HG02678 (cell line): ENCODE data around the gene PRCD.

Experiments used
- ATAC-seq: cut with Tn5 transposase; IDR thresholded peaks from one replicate; pipeline ENCODE4 v1.9.1; 2021; ENCODE audit warnings: mild to moderate bottlenecking, moderate library complexity; ENCODE audit not compliant: unreplicated experiment

Gene PRCD

DNA sequence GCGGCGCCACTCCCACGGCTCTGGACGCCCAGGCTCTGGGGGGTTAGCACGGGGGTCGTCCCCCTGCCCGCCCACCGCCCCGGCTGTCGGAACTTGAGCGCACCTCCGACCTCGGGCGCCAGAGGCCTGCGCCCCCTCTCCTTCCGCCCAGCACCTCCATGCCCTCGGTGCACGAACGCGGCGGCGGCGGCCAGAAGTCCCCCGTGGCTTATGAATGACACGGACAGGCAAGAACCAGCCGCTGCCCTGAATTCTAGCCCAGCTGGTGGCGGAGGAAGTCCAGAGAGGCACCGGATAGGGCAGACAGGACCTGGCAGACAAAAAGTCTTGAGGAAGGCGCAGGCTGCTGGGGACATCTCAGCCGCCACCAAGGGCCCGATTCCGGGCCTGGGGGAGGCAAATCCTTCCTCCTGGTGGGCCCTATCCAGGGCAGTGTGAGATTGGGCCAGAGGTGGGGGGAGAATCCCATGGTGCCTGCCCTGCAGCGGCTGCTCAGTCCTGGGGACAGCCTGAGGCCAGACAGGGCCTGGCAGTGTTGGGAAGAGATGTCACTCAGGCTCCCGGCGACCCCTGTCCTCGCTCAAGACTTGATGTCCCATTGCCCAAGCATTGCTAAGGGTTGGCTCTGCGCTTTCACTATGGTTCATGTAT is 1.4 kb upstream of the PRCD start:
- no peak for ATAC-seq

DNA sequence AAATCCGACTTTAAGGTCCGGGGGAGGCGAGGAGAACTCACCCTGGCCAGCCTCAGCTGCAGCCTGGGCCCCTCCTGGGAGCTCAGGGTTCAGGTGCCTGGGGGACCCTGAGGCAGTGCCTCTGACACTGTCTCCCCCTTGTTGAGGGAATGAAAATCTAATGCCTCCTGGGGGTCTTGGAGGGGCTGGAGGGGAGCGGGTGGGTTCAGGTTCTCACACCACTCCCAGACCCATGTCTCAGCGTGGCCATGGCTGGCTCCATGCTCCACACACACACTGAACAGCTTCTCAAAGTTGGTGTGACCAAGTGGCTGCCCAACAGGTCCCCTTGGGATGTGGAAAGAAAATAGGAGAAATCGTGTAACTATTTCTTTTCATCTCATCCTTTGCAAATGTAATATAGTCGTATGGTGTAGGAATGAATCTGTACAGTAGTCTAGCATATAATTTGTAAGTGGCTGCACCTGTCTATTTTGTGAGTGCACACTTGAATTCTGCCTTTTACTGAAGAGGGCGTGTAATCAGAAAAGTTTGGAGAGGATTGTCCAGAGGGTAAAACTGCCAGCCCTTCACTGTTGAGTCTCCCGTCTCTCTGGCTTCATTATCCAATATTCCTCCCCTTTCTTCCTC is 788 bp upstream of the PRCD start:
- ATAC-seq: no peak

DNA sequence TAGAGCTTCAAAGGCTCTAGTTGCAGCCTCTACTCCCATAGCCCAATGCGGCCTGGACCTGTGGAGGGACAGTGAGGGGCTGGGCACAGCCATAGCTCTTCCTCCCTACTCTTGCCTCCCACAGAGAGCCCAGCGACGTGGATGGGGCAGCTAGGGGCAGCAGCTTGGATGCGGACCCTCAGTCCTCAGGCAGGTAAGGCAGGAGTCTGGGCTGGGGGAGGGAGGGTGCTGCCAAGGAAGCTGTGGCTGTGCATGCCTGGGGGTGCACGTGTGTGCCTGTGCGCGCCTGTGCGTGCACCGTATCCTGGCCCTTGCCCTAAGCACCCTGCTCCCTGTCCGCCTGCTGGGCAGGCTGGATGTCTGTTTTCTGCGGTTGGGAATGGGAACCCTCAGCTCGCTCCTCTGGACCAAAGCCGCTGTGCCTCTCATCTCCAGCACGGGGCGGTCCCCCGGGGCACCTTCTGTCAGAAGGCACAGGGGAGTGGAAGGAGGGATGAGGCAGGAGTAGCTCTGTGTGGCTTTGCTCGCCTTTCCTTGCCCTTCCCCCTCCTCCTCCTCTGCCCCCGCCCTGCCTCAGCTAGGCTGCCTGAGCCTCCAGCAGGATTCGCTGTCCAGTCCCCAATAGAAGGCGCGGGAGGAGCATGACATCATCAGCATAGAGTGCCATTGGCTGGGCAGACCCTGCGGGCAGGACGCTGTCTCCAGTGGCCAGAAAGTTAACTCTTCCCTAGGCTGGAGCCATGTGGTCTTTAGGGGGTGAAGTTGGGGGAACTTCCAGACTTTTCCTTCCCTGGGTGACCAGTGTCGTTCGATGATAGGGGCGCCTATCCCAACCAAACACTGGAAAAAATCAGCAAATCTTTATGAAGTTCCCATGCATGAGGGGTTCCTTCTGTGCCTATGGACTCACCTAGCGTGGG is 797 bp downstream of the PRCD start:
- no peak for ATAC-seq

DNA sequence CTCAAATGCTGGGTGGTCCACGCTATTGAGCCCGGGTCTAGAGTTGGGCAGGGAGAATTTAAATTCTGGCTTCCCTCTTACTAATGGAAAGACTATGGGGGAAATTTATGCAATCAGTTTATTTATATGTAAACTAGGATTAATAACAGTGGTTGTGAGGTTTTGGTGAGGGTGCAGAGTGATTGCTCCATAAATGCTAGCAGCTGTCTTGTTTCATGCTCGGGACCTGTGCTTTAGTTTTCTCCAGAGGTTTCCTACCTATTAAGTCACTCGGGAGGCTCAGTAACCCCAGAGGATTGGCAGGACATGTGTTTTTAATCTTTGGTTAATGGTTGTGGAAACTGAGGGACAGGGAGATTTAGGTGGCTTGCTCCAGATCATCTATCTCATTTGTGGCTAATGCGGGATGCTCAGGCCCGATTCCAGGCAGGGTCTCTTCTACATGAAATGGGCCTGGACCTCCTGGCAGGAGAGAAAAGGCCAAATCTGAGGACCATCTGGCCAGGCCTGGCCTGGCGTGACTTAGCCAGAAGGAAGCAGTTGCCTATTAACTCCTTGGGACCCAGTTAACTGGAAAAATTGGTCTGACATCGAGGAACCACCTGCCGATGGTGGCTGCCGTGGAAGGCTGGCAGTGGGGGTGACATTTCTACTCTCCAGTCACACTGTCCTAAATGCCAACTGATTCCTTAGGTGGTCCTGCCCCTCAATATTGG is 2.1 kb downstream of the PRCD start:
- no peak for ATAC-seq

DNA sequence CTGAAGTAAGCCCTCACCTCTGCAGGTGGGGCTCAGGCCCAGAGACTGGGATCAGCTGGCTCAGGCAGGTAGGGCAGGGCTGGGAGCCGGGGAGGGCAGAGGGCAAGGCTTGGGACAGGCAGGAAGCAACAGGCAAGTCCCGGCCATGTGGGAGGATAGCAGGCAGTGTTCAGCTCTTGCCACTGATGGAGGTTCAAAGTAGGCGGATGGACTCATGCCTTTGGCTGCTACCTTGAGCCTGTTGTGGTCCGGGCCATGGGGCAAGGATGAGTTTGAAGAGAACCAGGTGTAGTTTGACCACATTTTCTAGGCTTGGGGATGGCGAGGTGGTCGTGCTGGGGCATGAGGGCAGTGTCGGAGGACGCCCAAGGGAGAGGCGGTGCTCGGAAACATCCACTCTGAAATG is 2.7 kb downstream of the PRCD start:
- no peak for ATAC-seq

DNA sequence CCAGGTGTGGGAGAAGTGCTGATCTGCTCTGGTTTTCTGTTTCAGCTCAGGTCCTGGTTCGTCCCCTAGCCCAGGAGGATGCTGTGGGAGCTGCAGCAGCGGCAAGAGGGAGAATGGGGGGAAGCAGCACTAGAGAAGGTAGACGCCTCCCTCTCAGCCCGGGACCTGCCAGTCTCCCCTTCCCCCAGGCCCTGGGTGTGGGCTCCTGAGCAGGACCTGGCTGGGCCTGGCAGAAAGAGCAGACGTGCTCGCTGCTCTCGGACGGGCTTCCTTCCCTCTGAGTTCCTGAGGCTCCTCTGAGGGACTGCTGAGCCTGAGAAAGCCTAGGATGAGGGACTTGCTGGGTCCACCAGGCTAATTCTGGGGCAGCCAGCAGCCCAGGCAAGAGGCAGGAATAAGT is 3.1 kb downstream of the PRCD start:
- no peak for ATAC-seq

DNA sequence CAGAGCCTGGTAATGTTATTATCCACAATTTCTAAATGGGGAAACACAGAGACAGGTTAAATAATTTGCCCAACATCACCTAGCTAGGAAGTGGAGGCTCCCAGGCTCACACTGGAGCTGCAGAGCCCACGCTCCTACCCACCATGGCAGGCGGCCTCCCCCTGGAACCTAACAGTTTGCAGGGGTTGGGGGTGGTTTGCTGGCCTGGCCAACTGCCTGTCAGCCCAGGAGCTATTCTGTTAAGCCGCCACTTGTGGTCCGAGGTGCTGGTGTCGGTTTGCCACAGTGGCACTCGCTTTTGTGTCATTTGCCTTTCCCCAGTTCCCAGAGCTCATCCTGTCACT is 3.6 kb downstream of the PRCD start:
- ATAC-seq: no peak

DNA sequence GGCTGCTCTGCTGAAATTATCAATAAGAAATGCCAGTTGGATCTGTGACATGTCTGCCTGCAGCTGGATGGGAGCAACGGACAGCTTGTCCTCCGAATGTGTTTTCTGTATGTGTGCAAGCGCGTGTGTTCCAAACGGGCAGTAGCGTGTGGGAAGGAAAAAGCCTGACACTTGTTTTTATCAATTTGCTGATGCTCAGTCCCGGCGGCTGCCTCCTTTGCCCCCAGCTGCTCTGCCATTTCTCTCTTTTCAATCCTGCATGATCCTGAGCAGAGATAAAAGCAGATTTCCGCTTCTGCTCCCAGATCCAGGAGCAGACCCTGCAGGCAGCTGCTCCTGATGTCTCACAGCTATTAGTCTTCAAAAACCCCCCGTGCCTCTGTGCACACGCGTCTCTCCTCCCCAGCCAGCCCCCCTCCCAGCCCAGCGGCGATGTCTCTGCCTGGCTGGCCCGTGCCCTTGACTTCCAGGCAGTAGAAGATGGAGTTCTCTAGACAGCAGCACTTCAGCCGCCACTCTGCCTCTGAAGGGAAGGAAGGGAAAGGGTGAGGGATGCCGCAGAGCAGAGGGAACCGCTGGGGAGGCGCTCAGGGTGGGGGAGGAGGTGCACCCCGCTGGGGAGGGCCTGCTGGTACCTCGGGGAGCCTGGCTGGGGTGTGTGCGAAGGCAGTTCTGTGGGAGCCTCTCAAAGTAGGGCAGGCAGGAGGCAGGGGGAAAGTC is 4.1 kb downstream of the PRCD start:
- no peak for ATAC-seq

DNA sequence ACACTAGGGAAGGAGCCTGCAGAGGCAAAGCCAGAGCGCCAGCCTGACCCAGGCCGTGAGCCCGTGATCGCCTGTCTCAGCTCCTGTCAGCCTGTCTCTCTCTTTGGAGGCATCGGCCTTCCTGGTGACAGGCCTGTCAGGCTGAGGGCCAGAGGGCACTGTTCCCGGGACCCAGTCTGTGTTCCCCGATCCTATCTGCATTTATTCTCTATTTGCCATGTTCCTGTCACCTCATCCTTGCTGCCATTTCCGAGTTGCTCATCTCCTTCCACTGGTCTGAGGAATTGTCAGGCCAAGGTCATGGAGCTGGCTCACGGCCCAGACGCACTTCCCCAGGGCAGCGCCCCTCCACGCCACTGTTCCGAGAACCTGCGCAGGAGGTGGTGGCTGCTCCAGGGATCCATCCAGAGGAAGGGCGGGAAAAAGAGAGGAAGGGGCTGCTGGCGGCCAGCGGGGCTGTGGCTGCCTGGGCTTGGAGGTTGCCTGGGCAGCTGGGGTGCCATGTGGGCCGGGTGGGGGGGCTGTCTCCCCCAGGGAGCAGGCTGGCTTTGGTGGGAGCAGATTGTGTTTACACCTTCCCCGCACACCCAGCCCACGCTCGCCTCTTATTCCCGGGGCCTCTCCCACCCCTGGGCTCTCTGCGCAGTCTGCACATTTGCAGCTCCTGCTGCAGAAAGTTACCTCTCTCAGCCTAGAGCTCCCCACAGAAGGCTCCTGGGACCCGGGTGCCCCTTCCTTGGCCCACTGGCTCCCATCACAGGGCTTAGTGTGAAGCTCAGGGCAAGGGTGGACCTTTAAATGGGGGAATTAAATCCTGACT is 4.9 kb downstream of the PRCD start:
- ATAC-seq: no peak

DNA sequence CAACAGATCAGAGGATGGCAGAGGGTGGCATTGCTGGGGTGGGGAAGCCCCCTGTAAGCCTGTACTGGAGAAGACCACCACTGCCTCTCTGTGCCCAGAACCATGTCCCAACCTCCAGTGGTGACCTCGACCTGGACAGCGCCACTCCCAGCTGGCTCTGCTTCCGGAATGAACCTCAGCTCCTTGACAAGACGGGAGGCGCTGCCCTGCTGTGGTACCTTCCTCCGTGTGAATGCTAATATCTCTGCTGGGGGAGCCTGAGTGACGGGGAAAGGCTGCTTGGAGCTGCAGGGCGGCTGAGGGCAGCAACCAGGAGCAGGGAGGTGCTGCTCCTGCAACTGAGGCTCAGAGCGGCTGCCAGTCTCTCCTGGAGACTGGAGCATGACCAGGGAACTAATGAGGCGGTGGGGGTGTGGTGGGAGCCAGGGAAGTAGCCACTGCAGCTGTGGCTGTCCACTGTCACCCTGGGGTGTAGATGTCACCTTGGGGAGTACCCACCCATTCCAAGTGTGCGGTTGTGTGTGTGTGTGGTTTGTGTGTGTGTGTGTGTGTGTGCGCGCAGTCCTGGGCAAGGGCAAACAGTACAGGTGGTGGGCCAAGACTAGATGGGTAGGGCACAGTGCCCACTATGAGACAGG is 6.2 kb downstream of the PRCD start:
- ATAC-seq: no peak

DNA sequence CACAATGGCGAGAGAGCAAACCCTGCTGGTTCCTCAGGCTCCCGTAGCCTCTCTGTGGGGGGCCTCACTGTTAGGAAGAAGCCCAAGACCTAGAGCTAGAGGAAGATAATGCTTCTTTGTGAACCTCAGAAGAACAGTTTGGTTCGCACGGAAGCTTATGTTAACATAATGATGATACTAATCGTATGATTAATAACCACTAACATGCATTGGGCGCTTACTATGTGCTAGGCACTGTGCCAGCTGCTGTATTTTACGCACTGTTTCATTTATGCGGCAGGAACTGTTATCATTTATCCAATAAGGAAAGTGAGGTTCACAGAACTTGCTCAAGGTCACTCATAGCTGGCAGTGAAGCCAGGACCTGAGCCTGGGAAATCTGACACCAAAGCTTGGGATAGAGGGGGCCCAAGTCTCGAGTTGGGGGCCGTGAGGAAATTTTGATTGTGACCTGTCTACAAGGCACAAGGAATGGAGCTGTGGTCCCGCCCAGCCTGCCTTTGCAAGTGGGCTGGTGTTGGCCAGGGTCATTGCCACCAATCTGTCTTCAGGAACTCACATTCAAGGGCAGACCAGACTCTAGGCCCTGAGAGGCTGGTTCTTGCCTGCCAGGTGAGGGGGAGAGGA is 6.8 kb downstream of the PRCD start:
- no peak for ATAC-seq

DNA sequence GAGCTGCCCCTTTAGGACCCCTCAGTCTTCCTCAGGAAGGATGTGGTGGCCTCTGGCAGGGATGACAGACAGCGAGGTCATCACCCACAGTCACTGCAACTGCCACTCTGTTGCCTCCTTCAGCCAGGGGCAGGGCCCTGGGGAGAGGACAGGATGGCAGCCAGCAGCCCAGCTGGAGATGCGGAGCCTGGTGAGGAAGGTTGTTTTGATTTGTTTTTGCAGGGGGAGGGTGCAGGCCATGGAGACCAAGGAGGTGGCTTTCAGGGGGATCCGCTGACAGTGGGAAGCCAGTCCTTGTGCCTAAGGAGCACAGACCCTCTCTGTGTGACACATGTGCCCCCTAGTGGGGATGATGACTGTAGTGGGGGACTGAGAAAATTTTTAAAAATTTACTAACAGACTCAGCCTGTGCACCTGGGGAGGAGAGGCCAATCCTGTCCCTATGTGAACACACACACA is 7.4 kb downstream of the PRCD start:
- no peak for ATAC-seq

DNA sequence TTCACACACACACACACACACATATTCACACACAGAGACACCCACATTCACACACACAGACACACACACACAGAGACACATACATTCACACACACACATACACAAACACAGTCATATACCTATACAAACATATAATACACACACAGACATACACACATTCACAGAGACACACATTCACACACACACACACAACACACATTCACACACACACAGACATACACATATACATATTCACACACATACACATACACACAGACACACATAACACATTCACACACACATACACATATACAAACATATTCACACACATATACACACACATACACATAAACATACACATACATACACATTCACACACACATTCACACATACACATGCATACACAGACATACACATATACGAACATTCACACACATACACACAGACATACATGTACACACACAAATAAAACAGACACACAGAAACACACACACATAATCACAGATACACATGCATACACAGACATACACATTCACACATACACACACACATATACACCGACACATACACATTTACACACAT is 7.9 kb downstream of the PRCD start:
- no peak for ATAC-seq

DNA sequence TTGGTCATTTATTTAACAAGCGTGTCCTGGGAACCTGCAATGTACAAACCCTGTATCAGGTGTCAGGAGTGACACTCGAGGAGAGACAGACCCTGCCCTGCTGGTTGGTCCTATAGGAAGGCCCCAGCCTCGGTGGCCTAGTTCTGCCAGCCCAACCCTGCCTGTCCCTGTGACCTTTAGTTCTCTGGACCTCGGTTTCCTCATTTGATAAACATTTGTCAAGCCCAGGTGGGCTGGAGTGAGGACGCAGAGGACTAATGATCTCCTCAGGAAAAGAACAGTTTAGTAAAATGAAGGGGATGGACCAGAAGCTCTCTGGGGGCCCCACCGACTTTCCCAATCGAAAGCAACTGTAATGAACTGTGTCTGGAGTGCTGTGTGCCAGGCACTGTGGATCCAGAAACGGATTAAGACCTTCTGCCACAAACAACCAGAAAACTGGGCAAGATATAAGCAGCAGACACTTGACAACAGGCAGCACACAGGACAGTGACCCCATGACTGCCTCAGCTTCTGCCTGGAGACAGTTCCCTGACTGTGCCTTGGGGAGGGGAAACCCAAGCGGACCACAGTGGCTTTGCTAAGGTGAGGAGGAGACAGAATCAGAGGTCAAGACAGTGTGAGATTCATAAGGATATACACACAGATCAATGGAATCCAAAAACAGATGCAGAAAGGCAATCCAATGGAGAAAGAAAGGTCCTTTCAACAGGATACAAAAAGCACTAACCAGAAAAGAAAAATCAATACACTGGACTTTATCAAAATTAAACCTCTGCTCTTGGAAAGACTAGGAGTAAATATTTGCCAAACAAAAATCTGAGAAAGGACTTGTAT is 8.8 kb downstream of the PRCD start:
- no peak for ATAC-seq

DNA sequence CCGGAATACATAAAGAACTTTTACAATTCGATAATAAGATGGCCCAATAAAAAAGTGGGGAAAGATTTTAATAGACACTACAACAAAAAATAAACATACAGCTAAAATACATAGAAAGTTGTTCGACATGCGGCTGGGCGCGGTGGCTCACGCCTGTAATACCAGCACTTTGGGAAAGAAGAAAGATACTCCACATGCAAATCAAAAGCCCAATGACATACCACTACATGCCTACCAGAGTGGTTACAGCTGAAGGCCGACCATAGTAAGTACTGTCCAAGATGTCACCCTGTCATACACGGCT is 9.3 kb downstream of the PRCD start:
- ATAC-seq: no peak

DNA sequence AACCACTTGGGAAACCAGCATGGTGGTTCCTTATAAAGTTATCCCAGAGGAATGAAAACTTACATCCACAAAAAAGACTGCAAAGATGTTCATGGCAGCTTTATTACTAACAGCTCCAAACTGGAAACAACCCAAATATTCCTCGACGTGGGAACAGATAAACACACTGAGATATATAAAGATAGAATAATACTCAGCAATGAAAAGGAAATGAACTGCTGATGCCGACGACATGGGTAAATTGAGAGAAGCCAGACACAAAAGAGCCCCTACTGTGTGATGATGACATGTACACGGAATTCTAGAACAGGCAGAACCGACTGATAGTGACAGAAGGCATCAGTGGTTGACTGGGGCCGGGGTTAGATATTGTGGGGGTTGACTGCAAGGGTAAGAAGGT is 9.7 kb downstream of the PRCD start:
- no peak for ATAC-seq

DNA sequence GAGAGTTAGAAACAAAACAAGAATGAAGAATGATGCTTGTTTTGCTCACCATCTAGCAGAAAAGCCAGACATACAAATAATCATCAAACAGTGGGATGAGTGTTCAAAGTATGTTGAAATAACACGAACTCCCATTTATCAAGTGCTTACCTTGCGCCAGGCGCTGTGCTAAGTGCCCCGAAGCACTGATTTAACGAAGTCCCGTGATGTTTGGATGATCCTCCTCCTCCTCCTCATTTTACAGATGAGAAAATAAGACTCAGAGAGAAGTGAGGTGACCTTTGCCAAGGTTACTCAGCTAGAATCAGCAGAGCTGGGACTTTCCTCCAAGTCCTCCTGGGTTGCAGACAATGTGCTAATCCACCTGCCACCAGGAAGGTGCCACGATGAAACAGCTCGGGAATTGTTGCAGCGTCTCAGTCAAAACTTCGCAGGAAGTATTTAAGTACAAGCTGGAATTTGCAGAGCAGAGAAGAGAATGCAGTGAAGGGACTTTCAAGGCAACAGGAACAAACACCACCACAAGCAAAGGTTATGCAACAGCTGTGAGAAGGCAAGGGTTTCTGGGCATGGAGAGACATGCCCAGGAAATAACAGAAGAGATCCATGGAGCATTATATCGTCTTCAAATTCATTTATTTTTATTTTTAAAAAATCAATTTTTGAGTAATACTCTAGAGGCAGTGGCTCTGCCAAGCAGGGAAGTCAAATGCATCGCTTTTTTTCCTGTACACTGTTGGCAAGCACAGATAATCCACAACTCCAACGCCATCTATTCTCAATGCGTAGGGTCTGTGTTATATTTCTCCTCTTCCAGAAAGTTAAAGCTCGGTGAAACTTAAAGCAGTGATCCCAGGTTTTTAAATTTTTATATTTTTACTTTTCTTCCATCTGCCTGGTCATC is 11.1 kb downstream of the PRCD start:
- no peak for ATAC-seq
